Measurements from ENCODE around the gene ROPN1B. TPM values are rescaled to one million over a fixed set of nuclear protein-coding genes. Genes with fewer than 3 reads are reported as not detected.

ROPN1B gene
- total RNA-seq, 1 donor from 2014 or later = 1.7 TPM

- DNase-seq (ENCODE audit: low spot score) = no peak
Measured at GRCh38 chr3:126026761-126027160, 57.8 kb downstream of the ROPN1B start.

- no peak for DNase-seq (ENCODE audit: low spot score)
Measured at GRCh38 chr3:126028096-126028495, 59.1 kb downstream of the ROPN1B start.

- DNase-seq (ENCODE audit: low spot score) = no peak
Measured at GRCh38 chr3:126029241-126029640, 60.3 kb downstream of the ROPN1B start.

- DNase-seq (ENCODE audit: low spot score) = no peak
Measured at GRCh38 chr3:126030455-126030854, 61.5 kb downstream of the ROPN1B start.

- no peak for DNase-seq (ENCODE audit: low spot score)
Measured at GRCh38 chr3:126031981-126032471, 63.0 kb downstream of the ROPN1B start.

Other genes starting within 250 kb of the ROPN1B start
- gene SLC41A3, start 114.9 kb downstream of the ROPN1B start, total RNA-seq (ENCODE audit: insufficient read depth, low replicate concordance) = 39.2 TPM
- gene ALDH1L1, start 211.4 kb downstream of the ROPN1B start, total RNA-seq (ENCODE audit: insufficient read depth, low replicate concordance) = 3.6 TPM